HG02852 (cell line): Measurements from ENCODE around the gene CIDEB.

Source experiments
- ATAC-seq: cut with Tn5 transposase; IDR thresholded peaks from one replicate; pipeline ENCODE4 v1.9.1; 2021; ENCODE audit warnings: mild to moderate bottlenecking, moderate library complexity; ENCODE audit not compliant: unreplicated experiment

The CIDEB gene

DNA sequence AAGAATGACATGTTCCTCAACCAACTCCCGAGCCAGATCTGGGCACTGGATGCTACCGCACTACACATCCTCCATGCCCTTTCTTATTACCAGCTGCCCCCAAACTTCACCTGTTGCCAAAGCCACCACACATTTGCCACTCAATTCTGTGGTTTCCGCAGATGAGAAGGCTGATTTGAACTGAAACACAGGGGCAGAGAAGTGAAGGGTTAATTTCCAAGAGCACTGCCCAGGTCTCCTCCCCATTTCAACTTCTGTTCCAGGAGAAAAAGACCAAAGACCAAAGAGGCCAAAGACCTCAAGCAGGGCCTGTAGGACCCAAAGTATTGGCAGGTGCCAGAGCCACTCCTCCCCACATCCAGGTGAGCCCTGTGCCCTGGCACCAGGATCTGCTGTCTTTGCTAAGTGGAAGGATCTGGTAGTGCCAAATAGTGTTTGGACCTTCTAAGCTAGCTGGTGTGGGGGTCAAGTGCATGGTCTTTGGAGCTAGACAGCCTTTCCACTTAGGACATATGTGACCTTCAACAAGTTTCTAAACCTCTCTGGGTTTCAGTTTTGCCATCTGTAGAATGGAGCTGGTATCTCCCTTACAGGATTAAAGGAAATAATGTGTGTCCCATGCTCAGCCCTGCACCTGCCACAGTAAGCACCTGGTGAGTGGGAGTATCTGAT, 16.2 kb downstream of the CIDEB start:
- no peak for ATAC-seq

DNA sequence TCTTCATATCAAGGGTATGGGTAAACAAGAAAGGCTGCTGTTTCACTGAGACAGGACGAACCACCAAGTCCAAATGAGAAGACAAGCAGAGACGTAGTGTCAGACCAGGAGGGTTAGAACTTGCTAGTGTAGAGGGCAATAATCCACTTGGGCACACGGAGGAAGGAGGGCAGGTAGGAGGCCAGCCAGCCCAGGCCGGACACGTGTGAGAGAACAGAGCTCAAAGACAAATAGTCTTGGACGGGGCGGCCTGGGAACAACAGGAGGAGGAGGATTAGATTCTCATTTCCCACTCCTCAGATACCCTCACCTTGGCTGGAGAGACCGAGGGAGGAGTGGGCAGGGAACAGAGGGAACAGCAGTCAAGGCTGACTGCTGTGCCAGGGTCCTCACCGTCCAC, 17.0 kb downstream of the CIDEB start:
- no peak for ATAC-seq

DNA sequence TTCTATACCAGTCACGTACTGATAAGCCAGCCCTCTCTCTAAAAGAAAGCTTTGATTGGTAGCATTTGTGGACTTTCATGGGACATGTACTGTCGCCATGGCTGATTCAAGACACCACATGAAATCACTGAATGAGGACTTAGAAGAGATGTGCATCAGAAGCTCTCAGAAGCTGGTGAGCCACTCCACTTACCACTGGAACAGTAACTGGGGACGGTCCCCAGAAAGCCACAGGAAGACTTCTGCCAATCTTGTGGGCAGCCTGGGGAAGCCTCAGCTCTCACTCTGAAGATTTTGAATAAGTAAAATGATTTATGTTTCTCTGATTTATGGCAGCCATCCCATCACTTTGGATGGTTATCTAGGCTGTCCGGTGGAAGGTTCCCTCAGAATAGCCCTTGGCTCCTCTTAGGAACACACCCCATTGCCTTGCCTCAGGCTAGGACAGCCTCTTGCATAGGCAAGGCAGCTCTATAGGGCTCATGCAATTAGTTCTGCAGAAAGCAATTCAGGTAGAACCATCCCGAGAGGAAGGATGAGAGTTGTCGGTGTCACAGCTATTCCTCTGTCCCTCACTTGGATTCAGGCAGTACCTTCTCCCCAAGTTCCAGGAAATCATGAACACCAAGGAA, 18.0 kb downstream of the CIDEB start:
- ATAC-seq, result no peak

DNA sequence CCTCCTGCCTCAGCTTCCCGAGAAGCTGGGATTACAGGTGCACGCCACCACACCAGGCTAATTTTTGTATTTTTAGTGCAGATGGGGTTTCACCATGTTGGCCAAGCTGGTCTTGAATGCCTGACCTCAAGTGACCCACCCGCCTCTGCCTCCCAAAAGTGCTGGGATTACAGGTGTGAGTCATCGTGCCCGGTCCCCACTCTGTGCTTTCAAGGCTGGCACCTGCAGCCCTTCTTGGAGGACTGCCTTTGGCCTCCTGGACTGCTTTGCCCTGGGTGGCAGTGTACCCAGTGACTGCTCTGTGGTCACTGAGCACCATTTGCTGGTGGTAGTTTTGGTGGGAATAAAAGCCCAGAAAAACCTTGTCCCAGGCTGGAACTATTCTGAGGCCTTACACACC, 20.8 kb downstream of the CIDEB start:
- ATAC-seq, result no peak

DNA sequence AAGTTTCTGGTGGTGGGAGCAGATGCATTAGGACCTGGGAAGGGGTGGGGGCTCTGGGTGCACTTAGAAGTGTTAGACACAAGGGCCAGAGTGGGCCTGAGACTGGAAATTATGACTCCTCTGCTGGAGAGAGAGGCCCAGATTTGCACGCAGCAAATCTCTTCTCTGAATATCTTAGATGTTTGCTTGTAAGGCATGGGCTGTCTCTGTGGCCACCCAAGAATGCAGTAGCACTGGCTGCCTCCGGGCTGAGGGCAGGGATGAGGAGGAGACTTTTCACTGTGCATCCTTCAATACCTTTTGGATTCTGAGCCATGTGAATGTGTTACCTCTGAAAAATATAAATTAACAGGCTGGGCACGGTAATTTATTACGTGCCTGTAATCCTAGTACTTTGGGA, 22.4 kb downstream of the CIDEB start:
- no peak for ATAC-seq

DNA sequence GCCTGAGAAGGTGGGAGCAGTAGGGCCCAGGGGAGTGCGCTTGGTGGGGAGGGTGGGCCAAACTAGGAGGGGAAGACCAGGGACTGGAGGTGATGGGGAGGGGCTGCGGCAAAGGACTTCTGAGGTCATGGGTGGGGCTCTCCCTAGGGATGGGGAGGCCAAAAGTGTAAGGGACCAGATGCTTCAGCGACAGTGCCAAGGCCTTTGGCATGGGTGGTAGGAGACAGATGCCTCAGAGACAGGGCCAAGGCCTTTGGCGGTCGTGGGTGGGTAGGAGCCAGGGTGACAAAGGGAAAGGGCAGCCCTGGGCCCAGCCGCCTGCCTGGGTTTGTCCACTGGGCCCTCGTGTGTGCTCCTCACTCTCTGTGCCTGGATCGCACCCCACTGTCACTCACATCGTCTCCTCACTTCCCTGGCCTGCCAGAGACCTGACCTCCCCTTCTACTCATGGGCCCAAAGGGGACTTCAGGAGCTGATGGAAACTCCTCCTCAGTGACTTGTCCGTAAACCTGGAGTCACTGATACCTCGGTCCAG, 23.2 kb downstream of the CIDEB start:
- ATAC-seq, result no peak

DNA sequence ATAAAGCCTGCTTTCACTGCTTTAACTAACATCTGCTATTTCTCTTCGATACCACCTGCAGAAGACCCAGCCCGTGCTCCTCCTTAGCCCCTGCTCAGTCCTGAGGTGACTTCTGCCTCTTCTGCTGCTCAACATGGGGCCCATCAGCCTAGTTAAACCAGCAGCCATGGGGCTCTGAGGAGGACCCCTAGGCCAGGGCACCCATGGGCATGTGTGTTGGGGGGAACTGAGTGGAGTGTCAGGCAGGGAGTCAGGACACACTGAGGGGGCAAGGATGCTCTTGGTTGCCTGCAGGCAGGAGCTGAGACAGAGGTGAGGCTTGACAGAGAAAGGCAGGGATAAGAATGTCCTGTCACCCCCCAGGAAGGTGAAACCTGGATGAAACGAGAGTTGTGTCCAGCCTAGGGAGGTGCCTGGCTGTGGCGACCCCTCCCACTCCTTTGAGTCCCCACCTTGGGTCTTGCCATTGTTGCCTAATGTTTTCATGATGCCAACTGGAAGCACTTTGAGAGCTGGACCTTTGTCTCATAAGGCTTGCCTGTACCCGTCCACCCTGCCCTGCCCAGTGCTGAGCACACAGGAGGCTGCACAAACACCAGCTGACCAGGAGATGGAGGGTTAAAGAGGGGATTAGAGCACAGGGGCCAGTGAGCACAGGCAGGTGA, 23.8 kb downstream of the CIDEB start:
- ATAC-seq, result no peak

DNA sequence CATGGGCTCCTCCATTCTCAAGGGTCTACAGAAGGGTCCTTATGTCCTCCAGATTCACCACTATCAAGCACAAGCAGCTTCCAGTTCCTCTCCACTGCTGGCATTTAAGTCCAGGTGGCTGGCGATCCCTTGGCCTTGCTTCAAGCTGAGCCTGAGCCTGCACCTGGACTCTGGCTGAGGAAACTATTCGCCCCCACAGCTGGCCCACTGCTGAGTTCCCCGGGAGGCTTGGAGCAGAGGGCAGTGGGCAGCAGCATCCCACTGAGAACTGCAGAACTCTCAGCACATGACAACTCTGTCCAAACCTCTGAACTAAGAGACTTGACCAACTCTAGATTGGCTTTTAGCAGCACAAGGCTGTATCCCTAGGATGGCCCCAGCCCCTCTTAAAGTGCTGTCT, 25.0 kb downstream of the CIDEB start:
- no peak for ATAC-seq

DNA sequence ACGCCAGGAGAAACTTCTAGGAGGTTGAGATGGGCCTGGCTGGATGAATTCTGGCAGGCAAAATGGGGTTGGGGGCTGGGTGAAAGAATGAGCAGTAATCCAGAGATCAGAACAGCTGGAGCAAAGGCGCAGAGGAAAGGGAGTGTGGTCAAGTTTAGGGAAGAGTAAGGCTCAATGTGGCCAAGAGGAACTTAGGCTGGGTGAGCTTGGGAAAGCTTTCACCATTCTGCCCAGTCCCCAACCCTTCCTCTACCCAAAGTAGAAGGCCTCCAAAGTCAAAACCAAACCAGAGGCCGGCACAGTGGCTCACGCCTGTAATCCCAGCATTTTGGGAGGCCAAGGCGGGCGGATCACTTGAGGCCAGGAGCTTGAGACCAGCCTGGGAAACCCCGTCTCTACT, 26.1 kb downstream of the CIDEB start:
- no peak for ATAC-seq

DNA sequence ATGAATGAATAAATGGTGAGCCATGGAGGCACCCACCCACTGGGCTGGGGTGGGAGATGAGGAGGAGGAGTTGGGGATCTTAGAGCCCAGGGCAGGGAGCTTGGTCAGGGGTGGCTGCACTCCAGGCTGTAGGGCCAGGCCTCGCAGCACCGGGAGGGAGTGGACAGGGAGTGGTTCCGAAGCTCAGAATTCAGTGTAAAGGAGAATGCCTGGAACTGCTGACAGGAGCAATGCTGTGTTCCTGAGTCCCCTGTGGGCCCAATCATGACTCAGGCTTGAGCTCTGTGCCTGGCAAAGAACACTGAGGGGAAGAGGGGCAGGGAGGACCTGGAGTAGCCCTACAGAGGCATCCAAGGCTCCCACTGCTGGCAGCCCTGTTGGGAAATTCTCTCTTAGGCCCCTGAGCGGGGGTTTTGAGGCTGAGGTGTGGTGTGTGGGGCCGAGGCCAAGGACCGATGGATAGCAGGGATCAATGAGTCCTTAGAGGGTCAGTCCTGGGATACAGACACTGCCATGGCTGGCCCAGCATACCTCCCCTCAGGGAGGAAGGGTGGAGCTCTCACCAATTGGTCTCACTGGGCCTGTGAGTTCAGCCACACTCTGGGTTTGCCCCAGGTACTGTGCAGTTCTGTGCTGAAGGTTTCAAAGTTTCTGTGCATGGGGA, 26.8 kb downstream of the CIDEB start:
- ATAC-seq, result no peak

DNA sequence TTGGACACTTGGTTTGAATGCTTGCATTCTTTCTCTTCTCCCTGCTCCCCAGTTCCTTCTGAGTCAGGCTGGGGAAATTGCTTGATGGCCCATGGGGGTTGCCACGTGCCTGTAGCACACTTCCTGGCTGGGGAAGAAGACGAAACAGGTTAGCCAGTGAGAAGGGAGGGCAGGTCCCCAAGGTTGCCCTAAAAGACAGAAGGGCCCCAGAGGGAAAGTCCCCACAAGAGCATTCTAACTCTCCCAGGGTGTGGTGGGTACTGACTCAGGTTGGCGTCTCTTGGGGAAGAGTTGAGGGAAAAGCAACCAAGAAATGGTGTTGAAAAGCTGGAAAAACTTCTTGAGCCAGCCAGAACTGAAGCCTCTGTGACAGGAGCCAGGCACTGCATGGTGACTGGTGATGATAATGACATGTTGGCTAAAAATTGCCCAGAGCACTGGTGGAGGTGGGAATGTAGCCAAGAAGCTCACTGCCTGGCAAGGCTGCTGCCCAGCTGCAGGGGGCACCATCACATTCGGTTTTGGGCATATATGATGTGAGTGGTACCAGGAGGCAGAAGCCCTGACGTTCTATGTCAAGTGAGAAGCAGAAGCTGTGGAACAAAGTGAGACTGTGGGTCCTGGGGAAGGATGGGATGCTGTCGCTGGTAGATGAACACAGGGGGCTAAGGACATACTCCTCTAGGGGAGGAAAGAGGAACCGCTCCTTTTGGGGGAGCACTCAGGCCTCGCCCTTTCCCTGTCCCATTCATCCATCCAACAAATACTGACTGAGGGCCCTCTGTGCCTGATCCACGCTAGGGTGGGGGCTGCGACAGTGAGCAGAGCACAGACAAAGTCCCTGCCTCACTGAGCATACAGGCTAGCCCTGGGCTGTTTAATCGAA, 28.2 kb downstream of the CIDEB start:
- peak; percentile 61 for ATAC-seq

DNA sequence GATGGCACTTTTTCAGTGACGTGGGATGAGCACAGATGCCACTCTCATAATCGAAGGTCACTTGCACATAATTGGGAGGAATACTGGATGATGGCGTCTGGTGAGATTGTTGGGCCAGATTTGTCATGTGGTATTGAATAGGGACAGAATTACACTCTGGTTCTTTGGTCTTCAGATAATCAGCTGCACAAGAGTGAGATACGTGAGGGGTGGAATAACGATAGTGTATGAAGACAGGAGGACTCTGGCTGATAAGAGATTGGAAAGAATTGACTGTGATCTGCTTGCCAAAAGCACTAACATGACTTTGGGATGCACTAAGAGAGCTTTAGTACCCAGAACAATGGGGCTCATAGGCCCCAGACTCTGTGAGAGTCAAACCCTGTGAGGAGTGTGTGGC, 29.4 kb downstream of the CIDEB start:
- ATAC-seq, result no peak

DNA sequence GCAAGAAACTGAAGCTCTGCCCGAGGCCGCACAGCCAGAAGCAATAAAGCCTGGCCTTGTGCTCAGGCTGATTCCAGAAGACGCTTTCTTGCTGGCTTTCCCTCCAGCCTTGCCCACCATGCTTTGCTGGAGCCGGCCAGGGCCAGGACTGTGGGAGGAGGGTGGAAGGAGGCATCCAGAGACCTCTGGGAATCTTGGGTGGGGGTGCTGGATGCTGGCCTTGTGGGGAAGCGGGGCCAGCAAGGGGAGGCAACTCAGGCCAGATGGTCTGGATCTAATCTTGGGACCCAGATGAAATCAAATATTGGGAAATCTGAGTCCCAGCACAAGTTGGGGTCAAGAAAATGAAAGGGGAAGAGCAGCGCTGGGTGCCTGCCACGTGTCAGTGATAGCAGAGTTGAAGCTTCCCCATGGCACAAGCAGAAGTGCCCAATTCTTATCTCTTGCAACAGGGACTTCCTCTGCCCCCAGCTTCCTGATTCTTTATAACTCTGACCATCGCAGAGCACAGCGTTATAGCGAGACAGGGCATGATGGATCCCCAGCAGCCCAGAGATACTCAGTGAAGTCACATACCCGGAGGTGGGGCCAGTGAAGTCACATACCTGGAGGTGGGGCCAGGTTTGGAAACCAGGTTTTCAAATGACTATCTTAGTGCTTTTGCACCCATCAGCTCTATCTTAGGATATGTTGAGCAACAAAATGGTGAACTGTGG, 30.0 kb downstream of the CIDEB start:
- no peak for ATAC-seq

DNA sequence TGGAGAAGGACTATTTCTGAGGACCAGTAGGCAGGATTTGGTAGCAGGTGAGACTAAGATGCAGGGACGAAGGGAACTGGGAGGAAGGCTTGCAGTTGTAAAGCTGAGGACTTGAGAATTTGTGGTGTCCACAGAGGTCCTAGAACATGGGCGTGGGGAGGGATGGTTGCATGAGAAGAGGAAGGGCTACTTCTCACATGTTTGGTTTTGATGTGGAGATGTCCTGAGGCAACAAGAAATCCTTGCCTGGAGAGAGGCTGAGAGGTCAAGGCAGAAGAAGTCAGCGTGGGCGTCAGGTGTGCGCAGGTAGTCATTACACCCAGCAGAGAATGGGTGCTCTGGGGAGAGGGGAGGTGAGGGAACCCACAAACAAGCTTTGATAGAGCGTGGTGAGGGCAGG, 30.7 kb downstream of the CIDEB start:
- no peak for ATAC-seq

DNA sequence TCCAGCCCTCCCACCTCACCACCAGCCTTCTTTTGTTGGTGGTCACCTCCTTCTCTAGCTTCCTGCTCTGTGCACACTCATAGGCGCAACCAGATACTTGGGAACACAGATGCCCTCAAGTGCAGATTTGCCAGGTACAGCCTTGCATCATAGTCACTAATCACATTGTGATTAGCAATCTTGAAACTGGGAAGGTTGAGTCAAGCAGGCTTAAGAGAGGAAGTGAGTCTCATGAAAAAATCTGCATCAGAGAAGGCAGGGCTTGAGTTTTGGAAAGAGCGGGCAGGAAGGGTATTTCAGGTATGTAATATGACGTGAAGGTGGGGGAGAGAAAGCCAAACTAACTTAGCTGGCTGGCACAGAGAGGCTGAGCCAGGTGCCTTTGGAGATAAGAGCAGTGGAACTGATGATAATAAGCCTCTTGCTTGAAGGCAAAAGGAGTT, 33.7 kb downstream of the CIDEB start:
- ATAC-seq, result peak; percentile 45

DNA sequence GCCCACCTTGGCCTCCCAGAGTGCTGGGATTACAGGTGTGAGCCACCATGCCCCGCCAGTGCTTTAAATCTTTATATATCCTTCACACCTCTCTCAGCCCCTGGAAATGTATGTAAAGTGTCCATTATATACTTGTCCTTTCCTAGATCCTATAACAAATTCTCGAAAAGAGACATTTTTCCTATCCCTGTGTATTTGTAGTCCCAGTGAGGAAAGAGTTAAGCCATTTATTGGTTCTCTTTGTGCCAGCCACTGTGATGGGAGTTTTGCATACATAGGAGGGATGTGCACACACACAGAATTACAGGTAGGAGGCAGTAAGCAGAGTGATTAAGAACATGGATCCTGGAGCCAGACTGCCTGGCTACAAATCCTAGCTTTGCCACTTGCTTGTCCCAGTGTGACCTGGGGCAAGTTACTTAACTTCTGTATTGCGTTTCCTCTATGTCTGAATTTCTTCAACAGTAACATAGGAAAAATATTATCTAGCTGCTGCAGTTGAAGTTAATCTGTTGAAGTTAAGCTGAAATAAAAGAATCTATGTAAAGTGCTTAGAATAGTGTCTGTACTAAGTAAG, 34.3 kb downstream of the CIDEB start:
- no peak for ATAC-seq

DNA sequence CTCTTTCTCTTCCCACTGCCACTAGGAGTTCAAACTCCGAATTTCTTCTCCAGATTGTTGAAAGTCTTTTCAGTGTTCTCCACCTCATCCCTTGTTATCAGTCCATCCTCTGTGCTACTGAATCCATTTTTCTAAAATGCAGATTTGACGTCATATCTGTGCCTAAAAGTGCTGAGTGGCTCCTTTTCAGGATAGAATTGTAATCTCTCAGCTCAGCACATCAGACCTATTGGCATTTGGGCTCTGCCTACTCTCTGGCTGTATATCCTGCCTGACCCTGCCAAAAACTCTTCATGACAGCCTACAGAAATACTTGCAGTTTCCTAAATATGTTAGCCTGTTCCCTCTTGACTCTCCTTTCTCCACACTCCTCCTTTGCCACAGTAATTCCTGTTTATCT, 35.3 kb downstream of the CIDEB start:
- no peak for ATAC-seq

DNA sequence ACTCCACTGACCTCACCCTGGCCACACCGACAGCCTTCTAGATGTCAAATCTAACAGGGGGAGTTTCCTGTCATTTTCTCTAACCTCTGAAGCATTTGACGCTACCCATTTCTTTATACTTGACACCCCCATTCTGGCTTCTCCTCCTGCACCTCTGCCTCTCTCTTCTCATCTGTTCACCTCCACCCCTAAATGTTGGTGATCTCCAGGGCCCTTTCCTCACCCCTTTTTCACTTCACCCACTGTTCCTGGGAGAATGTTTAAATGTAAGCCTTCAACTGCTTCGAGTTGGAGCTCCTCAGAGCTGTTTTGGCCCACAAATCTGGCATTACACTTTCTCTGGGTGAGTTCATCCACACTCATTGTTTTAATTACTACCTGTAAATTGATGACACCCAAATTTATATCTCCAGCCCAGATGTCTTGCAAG, 35.9 kb downstream of the CIDEB start:
- ATAC-seq, result no peak

DNA sequence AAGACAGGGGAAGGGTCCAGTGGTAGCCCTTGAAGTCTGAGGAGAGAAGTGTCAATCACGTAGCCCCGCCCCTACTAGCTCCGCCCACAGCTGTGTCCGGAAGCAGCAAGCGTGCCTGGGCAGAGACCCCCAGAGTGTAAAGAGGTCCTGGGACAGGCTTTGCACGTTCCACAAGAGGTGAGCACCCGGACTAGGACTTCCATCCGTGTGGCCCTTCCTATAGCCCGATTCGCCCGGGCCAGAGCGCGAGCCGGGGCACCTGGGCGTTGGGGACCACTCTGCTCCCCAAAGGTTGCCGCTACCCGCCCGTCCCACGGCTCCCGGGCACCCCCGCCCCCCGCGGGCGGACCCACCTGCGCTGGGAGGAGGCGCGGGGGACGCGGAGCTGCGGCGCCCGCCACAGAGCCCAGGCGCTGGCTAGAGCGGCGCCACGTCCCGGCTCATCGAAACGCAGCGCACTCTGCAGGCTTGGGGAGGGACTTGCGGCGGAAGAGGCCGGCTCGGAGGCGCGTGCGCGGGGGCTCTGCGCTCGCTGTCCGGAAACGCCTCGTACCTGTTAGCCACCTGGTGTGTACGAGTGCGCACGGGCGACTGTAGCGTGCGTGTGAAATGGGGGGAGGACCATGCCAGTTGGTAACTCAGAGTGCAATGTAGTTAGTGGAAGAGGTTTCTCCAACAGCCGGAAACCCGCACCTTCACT, 36.5 kb downstream of the CIDEB start, which contains the start of gene RABGGTA:
Gene RABGGTA, minus strand, starts transcription at position 464 of the 700 bp plus-strand sequence. CDS start 482 bp downstream, outside the sequence.
- peak; percentile 90 for ATAC-seq
